ENCODE measurements around the gene CDC73.

- TF ChIP-seq POLR2A (IDR thresholded peaks at IDR 0.05), result no peak
- TF ChIP-seq CTCF (IDR thresholded peaks at IDR 0.05), result no peak
- no peak for TF ChIP-seq EP300 (IDR thresholded peaks at IDR 0.05)
These were observed 112.7 kb downstream of the CDC73 start for GRCh38 chr1:193234530-193234929.

Data from ovary (tissue), 3 donors.